Left ventricle myocardium superior (tissue), 1 donor: ENCODE measurements around the gene IL1B. TPM values are rescaled to one million over a fixed set of nuclear protein-coding genes. Genes with fewer than 3 reads are reported as not detected.
A peak's percentile ranks its signal among the peaks of the same experiment; 100 is the strongest.

Experiments
- ATAC-seq: fragments of 200-7000 bp; cut with Tn5 transposase; one replicate; pipeline ENCODE4 v1.9.1; 2020; ENCODE audit warnings: mild to moderate bottlenecking, moderate library complexity
- DNase-seq: peaks from one replicate; pipeline ENCODE4 v3.0.0-alpha.2; 2020
- intact Hi-C: fragments of 100-400 bp; cut with micrococcal nuclease; formaldehyde crosslinking; loops from one replicate; pipeline ENCODE4 v1.11.0; 2022
- total RNA-seq: library from RNA; stranded (reverse); fragmentation: NEBNext Ultra II Directional; extraction: Animal tissue kit (Norgen Biotek cat#: 25700); gene quantifications from one replicate; pipeline ENCODE4 v1.2.1, GENCODE V29; 2021
- donor health status: DM: no; HTN: yes; CAD: no; lungs with severe emphysema.

Gene IL1B
- total RNA-seq, 1 donor from 2014 or later: 0.37 TPM

DNA sequence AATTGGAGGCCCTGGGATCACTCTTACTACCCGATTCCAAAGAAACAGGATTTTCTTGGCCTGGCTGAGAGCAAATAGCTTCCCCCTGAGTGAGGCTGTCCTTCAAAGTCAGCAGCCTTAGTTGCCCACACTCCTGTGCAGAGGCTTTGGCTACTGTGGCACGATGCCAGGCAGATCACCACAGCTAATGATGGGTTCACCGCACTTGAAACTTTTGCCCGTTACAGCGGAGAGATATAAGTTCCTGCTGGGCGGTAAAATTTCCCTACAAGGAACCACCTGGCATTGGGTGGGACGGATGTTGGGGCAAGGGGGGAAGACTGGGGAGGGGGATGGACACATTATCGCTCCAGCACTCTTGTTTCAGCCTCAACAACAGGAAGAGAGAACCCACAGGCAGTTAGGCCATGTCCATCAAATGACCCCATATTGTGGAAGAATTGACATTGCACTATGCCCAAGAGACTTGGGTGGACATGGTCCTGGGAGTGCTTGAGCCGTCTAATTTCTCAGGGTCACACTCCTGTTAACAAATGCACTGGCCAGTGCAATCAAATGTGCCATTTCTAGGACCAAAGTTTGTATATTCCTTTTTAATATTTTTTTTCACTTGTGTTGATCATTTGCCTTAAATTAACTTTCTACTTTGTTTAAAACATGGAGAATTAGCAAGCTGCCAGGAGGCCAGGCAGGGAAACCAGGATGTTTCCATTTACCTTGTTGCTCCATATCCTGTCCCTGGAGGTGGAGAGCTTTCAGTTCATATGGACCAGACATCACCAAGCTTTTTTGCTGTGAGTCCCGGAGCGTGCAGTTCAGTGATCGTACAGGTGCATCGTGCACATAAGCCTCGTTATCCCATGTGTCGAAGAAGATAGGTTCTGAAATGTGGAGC, 4.4 kb downstream of the IL1B start:
- intact Hi-C loops: no loop called here
- DNase-seq: no peak
- ATAC-seq: no peak

DNA sequence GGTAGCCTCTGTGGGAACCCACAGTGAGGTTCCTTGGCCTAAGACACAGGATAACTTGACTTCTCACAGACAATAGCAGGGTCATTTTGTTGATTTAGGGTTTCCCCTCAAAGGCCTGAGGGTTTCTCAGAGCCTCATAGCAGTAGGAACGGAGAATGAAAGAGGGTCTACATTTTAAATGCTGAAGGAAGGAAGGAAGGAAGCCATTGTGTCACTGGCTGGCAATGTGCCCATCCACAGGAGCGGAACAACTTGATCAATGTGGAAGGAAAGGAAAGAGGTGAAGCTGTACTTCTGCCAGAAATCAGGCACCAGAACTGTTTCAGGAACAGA, 5.1 kb downstream of the IL1B start:
- peak; percentile 33 for DNase-seq
- intact Hi-C loops: no loop called here
- no peak for ATAC-seq

DNA sequence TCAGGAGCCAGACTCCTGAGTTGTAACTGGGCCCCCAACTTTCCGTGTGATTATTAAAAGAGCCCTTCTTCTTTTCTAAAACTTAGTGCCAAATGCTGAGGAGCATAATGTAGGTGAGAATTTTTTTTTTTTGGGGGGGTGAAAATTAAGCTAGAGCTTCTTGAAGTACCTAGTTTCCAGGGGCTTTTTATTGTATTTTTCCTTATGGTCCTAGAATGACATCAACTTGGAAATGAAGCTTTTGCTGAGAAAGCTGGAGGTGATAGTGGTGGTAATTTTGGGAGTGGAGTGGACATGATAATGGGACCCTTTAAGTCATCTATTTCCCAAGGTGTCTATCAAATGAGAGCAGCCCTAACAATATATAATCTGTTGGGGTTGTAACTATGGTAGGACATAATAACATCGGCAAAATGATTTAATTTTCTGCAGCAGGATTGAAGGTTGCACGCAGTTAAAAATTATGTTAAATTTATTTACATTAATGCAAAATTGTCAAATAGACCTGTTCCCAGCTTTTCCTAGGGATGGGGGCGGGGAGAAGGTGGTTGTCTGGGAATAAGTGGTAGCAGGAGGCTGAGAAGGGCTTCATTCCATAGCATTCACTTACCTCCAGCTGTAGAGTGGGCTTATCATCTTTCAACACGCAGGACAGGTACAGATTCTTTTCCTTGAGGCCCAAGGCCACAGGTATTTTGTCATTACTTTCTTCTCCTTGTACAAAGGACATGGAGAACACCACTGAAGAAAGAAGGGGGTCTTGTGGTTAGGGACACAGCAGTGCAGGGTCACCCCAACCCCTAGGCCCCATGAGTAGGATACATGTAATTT, 5.7 kb downstream of the IL1B start:
- DNase-seq (no peak), ATAC-seq (no peak)
- intact Hi-C loops: no loop called here

GRCh38 chr2:112829961-112830681, 6.5 kb downstream of the IL1B start:
- intact Hi-C loops: no loop called here

DNA sequence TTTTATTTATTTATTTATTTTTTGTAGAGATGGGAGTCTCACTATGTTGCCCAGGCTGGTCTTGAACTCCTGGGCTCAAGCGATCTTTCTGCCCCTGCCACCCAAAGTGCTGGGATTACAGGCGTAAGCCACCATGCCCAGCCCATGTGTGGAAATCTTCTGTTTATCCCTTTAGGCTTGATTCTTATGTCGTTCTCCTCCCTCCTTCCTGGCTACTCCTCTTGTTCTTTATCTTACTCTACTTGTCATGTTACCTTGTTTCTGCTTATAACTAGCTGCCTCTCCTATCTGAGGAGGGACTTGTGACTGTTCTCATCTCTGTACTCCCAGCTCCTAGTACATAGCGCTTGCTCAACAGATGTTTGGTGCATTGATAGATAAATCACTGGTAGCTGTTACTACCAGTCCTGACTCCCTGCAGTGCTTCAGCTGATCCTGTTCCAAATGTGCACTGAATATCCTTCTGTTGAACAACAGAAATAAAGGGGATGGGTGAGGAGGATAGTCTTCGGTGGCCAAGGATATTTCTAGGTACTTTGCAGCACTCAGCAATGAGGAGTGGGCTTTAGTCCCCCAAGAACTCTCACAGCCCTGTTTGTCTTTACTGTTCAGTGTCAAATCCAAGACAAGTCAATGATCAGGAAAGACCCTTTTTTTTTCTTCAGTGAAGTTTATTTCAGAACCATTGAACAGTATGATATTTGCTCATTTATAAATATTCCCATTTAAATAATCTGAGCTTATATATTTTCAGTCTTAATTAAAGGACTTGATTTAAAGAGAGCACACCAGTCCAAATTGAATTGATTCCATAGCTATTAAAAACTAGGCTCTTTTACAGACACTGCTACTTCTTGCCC, 7.2 kb downstream of the IL1B start:
- DNase-seq (no peak), ATAC-seq (no peak)
- intact Hi-C loops: no loop called here

More at GRCh38 chr2:112829961-112830681, 6.5 kb downstream of the IL1B start:
- no peak for ATAC-seq
- DNase-seq: no peak

- DNase-seq (no peak), ATAC-seq (no peak)
- intact Hi-C loops: no loop called here
These were observed 8.3 kb downstream of the IL1B start for GRCh38 chr2:112828251-112828691.

DNA sequence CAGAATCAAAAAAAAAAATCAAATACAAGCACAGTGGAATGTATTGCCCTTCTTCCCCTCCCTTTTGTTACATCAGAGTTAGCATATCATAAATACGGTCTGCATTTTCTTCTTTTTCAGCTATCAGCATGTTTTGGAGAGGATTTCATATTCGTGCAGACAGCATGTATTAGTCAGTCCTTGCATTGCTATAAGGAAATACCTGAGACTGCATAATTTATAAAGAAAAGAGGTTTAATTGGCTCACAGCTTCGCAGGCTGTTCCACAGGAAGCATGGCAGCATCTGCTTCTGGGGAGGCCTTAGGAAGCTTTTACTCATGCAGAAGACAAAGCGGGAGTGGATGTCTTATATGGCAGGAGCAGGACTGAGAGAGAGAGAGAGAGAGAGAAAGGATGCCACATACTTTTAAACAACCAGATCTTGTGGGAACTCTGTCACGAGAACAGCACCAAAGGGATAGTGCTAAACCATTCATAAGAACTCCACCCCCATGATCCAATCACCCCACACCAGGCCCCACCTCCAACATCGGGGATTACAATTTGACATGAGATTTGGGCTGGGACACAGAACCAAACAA, 8.9 kb downstream of the IL1B start:
- ATAC-seq (no peak), DNase-seq (no peak)
- intact Hi-C loops: no loop called here

DNA sequence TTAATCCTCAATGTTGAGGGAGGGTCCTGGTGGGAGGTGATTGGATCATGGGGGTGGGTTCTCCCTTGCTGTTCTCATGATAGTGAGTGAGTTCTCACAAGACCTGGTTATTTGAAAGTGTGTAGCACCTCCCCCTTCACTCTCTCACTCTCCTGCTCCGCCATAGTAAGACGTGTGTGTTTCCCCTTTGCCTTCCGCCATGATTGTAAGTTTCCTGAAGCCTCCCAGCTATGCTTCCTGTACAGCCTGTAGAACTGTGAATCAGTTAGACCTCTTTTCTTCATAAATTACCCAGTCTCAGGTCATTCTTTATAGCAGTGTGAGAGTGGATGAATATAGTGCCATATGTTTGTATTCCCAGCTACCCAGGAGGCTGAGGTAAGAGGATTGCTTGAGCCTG, 9.6 kb downstream of the IL1B start:
- ATAC-seq: no peak
- intact Hi-C loops: no loop called here
- no peak for DNase-seq

GRCh38 chr2:112825706-112826105, 10.9 kb downstream of the IL1B start:
- intact Hi-C loops: no loop called here
- DNase-seq: no peak
- ATAC-seq: no peak

DNA sequence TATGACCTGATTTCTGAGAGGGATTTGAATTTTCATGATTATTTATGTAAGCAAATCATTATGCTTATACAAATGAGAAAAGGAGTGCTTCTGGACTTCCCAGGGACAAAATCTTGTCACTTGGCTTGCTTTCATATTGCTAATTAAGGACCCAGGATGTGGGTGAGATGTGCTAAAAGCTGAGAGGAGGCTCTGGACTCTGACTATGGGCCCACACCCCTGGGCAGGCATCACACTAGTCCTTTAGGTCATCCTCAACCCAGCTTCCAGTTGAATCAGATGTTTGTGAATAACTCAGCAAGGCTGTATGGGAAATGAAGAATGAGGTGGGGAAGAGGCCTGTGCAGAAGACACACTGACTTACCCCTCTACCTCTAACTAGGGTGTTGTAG, 11.9 kb downstream of the IL1B start:
- intact Hi-C loops: no loop called here
- DNase-seq (no peak), ATAC-seq (no peak)

DNA sequence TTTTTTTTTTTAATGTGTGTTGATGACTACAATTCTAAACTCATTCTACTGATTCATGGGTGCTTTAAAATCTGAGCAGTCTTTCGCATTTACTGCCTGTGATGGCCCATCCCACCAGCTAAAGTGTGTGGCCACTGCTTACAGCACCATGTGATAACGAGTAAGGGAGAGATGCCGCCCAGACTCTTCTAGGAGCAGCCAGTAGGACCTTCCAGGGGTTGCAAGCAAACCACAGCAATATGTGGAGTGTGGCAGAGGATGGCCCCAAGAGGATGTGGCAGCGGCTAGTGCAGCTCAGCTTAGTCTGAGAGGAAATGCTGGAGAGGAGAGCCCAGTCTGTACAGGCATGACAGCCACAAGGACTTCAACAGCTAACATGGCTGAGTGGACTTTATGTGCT, 14.9 kb downstream of the IL1B start:
- no peak for ATAC-seq
- intact Hi-C loops: no loop called here
- no peak for DNase-seq

- ATAC-seq: no peak
- DNase-seq: no peak
- intact Hi-C loops: no loop called here
These were observed 15.4 kb downstream of the IL1B start for GRCh38 chr2:112821142-112821541.

DNA sequence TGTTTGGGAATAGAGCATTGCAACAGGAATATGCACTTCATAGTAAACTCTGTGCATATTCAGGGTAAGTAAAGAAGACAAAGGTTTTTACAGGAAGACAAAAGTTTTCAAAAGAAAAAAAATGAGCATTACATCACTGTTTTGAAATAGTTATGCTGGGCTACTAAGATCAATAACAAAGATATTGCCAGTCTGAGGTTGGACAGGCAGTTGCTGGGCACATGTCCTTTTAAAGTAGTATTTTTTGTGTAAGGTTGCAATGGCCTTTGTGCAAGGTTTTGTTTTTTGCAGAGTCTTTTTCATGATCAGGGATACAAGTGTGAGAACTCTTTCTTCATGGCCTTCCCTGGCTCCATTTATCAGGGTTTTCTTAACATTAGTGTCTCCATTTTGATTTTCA, 16.2 kb downstream of the IL1B start:
- DNase-seq (no peak), ATAC-seq (no peak)
- intact Hi-C loops: no loop called here

GRCh38 chr2:112819081-112819480, 17.5 kb downstream of the IL1B start:
- DNase-seq: no peak
- ATAC-seq: no peak
- intact Hi-C loops: no loop called here

- peak; percentile 32 for ATAC-seq
- intact Hi-C loops: no loop called here
- DNase-seq: no peak
These were observed 18.3 kb downstream of the IL1B start for GRCh38 chr2:112818094-112818902.

DNA sequence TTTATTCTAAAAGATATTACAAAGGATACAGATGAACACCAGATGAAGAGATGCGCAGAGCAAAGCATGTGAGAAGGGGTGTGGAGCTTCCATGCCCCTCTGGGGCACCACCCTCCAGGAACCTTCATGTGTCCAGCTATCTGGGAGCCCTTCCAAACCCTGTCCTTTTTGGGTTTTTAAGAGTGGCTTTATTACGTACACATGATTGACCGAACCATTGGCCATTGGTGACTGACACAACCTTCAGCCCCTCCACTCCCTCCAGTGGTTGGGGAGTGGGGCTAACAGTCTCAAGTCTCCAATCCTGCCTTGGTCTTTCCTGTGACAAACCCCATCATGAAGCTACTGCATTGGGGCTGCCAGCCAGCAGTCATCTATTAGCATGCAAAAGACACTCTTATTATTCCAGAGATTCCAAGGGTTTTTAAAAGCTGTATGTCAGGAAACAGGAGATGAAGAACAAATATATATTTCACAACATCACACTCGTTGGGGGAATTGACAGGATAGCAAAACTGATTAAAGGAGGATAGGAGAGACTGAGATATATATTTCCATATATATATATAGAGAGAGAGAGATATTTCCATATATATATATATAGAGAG, 19.4 kb downstream of the IL1B start:
- ATAC-seq: no peak

GRCh38 chr2:112814278-112814677, 22.3 kb downstream of the IL1B start:
- ATAC-seq (no peak), DNase-seq (no peak)
- intact Hi-C loops: no loop called here

More for the DNA sequence above, 19.4 kb downstream of the IL1B start:
- no peak for DNase-seq
- intact Hi-C loops: no loop called here
